Thyroid gland (tissue), 4 donors: ENCODE results near the gene TLR3. TPM values are rescaled to one million over a fixed set of nuclear protein-coding genes. Genes with fewer than 3 reads are reported as not detected.

Source experiments
- DNase-seq, 2 donors: peaks; one replicate each; pipeline ENCODE4 v3.0.0-alpha.2; 2019
- H3K27ac ChIP-seq, 3 donors: fragments of 200-600 bp; sonication (generic); 1 replicate in 2 of 3; 2 replicates in 1 of 3; pipeline ENCODE4 v1.5.1; 2016 to 2019; ENCODE audit warnings: mild to moderate bottlenecking in 1 of 3, moderate library complexity in 1 of 3
- H3K27me3 ChIP-seq: fragments of 200-600 bp; sonication (generic); one replicate; pipeline ENCODE4 v1.5.1; 2019
- H3K36me3 ChIP-seq, 2 donors: fragments of 200-600 bp; sonication (generic); one replicate each; pipeline ENCODE4 v1.5.1; 2016 to 2019
- H3K4me1 ChIP-seq, 2 donors: fragments of 200-600 bp; sonication (generic); one replicate each; pipeline ENCODE4 v1.5.1; 2017 to 2019
- H3K4me3 ChIP-seq, 3 donors: fragments of 200-600 bp; sonication (generic); replicated peaks in 1 of 3; 1 replicate in 2 of 3; 2 replicates in 1 of 3; pipeline ENCODE4 v1.5.1; 2016; ENCODE audit warnings: mild to moderate bottlenecking in 1 of 3
- H3K9me3 ChIP-seq: fragments of 200-600 bp; sonication (generic); one replicate; pipeline ENCODE4 v1.5.1; 2017
- CTCF ChIP-seq, 6 experiments: fragments of 200-600 bp in 3 of 6; fragments of 450-650 bp in 3 of 6; sonication (generic) in 3 of 6; IDR thresholded peaks; one replicate each; pipeline ENCODE4 v1.5.1; 2016 to 2019; ENCODE audit warnings: antibody characterized with exemption in 6 of 6, mild to moderate bottlenecking in 2 of 6, inconsistent platforms in 1 of 6, moderate library complexity in 1 of 6
- POLR2A ChIP-seq, 2 donors: fragments of 450-650 bp; IDR thresholded peaks; one replicate each; pipeline ENCODE4 v1.6.1; 2017; ENCODE audit warnings: antibody characterized with exemption in 2 of 2, mild to moderate bottlenecking in 2 of 2, moderate library complexity in 1 of 2
- WGBS, 2 donors: methylation state at CpG; one replicate each; pipeline ENCODE4 v1.1.5; 2017; 5-methylcytosine and 5-hydroxymethylcytosine counted together
- intact Hi-C: fragments of 100-400 bp; cut with DNase I; formaldehyde crosslinking; loops from one replicate; pipeline ENCODE4 v1.15.1; 2023
- total RNA-seq, 4 donors: library from RNA; depleted of rRNA; stranded (reverse); fragments of >200 nt; gene quantifications; one replicate each; pipeline ENCODE4 v1.2.3, GENCODE V29; 2016

The TLR3 gene
- total RNA-seq, 4 donors from 2014 or later, result 6.5 to 13.1 (median 10.0) TPM

GRCh38 chr4:186104114-186104889 is 35.3 kb downstream of the TLR3 start, which contains the start of gene FAM149A:
TSS of gene FAM149A (plus strand) at chr4:186104704.
- H3K36me3 ChIP-seq, result no peaks in the 10 kb centered on the region
- peak within 1 kb of the TSS in 2 of 3 donors; percentile 18 to 21 for H3K27ac ChIP-seq
- DNase-seq, result peak; percentile 83
- TF ChIP-seq POLR2A (IDR thresholded peaks at IDR 0.05) (peak in 1 of 2 donors; percentile 72), CTCF (IDR thresholded peaks at IDR 0.05) (no peak)
- H3K4me3 ChIP-seq, result peak within 1 kb of the TSS; percentile 29 to 72 (median 71)
- H3K27me3 ChIP-seq, result no peaks in the 10 kb centered on the region
- no peaks in the 10 kb centered on the region for H3K9me3 ChIP-seq
- intact Hi-C loops, result no loop called here
- 42 to 57% methylated on average over 13 to 23 of the region's 57 CpGs for WGBS, 2 donors
- H3K4me1 ChIP-seq, result peaks cover 0 to 3% of the 10 kb centered on the region in 2 donors

GRCh38 chr4:186104890-186105646 is 36.1 kb downstream of the TLR3 start:
- no peaks in the 10 kb centered on the region for H3K9me3 ChIP-seq
- H3K27me3 ChIP-seq, result no peaks in the 10 kb centered on the region
- DNase-seq, result peak; percentile 31 to 43
- TF ChIP-seq CTCF (IDR thresholded peaks at IDR 0.05) (no peak), POLR2A (IDR thresholded peaks at IDR 0.05) (no peak)
- H3K27ac ChIP-seq, result peak overlapping the region in 2 of 3 donors; percentile 18 to 21
- 0 to 2% methylated on average over 11 to 16 of the region's 83 CpGs for WGBS, 2 donors
- H3K4me3 ChIP-seq, result peak overlapping the region; percentile 29 to 72 (median 71)
- H3K36me3 ChIP-seq, result no peaks in the 10 kb centered on the region
- peaks cover 0 to 3% of the 10 kb centered on the region in 2 donors for H3K4me1 ChIP-seq
- intact Hi-C loops, result no loop called here

- Histone ChIP-seq H3K27ac (peak overlapping the region in 1 of 3 donors; percentile 18), H3K4me1 (peaks cover 0 to 3% of the 10 kb centered on the region in 2 donors), H3K9me3 (no peaks in the 10 kb centered on the region), H3K4me3 (peak overlapping the region; percentile 29 to 72 (median 71)), H3K36me3 (no peaks in the 10 kb centered on the region), H3K27me3 (no peaks in the 10 kb centered on the region)
- TF ChIP-seq CTCF (IDR thresholded peaks at IDR 0.05) (no peak), POLR2A (IDR thresholded peaks at IDR 0.05) (peak in 1 of 2 donors; percentile 35)
- peak in 1 of 2 donors; percentile 5 for DNase-seq
- intact Hi-C loops, result no loop called here
- 18 to 26% methylated on average over 13 to 17 of the region's 17 CpGs for WGBS, 2 donors
Observed at GRCh38 chr4:186105647-186106321, 36.8 kb downstream of the TLR3 start.

- 87 to 89% methylated on average over 4 of the region's 4 CpGs for WGBS, 2 donors
- Histone ChIP-seq H3K27ac (no peak overlapping the region), H3K9me3 (no peaks in the 10 kb centered on the region), H3K4me3 (no peak overlapping the region), H3K36me3 (no peaks in the 10 kb centered on the region), H3K4me1 (peaks cover 0 to 3% of the 10 kb centered on the region in 2 donors), H3K27me3 (no peaks in the 10 kb centered on the region)
- intact Hi-C loops, result no loop called here
- TF ChIP-seq POLR2A (IDR thresholded peaks at IDR 0.05), result no peak
- no peak for TF ChIP-seq CTCF (IDR thresholded peaks at IDR 0.05)
- DNase-seq, result no peak
Observed at GRCh38 chr4:186107947-186108346, 39.0 kb downstream of the TLR3 start.
